HS-27A (cell line): ENCODE results near the gene KIZ.

ENCODE experiments used
- DNase-seq: peaks from one replicate; pipeline ENCODE4 v3.0.0-alpha.2; 2012; ENCODE audit warnings: low read depth, missing footprints

KIZ gene

DNA sequence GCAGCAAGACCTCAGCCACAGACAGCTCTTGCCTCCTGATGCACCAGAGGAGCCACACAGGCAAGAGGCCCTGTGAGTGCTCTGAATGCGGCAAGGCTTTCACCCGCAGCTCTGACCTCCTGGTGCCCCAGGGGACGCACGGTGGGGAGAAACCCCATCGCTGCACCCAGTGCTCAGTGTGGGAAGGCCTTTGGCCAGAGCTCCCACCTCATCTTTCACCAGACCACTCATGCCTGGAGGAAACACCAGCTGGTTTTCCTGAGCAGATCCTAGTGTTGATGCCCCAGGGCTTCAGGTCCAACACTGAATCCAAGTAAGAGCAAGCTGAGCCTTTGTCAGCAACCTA is 140.3 kb downstream of the KIZ start:
- DNase-seq = no peak

DNA sequence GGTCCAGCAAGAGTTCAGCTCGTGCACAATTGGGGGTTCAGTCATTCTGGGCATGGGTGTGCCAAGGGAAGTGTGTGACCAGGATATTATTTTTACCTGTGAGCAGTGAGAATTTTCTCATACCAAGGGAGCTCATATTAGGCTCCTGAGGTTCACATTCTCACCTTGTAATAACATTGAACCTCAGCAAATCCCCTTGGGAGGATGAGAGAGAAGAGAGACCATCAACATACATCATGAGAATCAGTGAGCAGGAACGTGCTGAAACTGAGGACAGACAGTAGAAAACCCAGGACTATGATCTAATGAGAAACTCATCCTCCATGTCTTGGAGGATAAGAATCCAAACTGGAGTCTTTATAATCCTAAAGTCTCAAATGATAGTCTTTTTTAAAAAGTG is 143.9 kb downstream of the KIZ start:
- DNase-seq = no peak

DNA sequence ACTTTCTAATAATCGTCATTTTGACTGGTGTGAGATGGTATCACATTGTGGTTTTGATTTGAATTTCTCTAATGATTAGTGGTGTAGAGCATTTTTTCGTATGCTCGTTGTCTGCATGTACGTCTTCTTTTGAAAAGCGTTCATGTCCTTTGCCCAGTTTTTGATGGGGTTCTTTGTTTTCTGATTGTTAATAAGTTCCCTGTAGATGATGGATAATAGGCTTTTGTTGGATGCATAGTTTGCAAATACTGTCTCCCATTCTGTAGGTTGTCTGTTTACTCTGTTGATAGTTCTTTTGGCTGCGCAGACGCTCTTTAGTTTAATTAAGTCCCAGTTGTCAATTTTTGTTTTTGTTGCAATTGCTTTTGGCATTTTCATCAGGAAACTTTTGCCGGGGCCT is 144.9 kb downstream of the KIZ start:
- no peak for DNase-seq

DNA sequence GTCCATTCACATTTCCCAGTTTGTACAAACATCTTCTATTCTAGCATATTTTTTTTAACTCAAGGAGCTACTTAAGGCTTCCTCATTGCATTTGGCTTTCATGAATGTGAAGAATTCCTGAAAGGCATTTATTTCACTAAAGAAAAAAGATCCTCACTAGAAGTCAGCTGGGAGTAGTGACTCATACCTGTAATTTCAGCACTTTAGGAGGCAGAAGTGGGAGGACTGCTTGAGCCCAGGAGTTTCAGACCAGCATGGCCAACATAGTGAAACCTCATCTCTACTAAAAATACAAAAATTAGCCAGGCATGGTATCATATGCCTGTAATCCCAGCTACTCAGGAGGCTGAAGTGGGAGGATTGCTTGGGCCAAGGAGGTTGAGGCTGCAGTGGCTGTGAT is 146.4 kb downstream of the KIZ start:
- no peak for DNase-seq

DNA sequence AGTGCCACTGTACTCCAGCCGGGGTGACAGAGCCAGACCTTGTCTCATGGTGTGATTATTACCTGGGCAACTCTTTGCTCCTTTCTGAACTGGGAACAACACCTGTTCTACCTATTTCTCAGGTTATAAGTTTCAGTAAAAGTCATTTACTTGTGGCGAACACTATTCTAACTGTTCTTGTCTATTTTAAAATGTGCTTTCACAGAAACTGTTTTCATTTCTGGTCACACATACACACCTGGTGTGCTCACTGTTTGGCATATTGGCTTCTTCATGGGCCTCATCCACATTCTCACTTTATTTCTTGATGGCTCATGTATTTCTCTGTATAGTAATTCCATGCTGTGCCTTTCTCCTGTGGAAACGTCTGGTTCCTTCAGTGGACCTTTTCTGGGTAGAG is 146.8 kb downstream of the KIZ start:
- no peak for DNase-seq

DNA sequence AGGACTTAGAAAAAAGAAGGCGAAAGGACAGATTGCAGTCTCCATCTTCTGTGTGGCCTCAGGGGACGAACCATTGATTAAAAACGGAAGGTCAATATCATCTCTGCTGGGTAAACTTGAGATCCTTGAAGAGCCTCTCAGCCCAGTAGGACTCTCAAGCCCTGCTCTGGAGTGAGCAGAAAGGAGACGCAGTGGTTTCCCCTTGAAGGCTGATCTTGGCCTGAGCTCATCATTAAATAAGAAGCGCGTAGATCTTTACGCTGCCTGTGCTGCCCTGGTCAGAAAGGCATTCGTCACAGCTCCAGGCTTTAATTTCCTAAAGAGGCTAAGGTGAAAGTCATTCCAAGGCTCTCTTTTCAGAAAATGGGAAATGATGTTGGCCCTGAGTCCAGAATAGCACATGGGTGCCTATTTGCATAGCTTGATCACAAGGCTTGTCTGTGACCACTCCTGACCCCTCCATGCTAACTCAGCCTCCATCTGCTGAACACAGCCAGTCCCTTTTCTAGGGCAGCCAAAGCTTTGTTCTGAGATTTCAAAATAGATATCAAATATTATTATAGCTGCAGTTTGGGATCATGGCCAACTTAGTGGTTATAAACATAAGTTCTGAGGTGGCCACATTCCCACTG is 148.0 kb downstream of the KIZ start:
- no peak for DNase-seq

DNA sequence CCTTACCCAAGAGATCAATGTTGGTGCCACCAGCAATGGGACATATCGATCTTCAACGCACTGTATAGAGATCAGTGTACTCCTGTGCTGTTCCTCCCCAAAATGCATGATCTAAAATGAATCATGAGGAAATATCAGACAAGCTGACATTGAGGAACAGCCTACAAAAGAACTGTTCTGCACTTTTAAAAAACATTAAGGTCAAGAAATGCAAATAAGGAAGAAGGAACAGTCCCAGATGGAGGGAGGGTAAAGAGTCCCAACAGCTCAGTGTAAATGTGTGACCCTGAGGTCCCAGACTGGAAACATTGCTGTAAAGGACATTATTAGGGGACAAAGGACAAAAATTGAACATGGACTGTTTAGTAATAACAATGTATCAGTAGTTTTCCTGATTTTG is 152.9 kb downstream of the KIZ start:
- no peak for DNase-seq

DNA sequence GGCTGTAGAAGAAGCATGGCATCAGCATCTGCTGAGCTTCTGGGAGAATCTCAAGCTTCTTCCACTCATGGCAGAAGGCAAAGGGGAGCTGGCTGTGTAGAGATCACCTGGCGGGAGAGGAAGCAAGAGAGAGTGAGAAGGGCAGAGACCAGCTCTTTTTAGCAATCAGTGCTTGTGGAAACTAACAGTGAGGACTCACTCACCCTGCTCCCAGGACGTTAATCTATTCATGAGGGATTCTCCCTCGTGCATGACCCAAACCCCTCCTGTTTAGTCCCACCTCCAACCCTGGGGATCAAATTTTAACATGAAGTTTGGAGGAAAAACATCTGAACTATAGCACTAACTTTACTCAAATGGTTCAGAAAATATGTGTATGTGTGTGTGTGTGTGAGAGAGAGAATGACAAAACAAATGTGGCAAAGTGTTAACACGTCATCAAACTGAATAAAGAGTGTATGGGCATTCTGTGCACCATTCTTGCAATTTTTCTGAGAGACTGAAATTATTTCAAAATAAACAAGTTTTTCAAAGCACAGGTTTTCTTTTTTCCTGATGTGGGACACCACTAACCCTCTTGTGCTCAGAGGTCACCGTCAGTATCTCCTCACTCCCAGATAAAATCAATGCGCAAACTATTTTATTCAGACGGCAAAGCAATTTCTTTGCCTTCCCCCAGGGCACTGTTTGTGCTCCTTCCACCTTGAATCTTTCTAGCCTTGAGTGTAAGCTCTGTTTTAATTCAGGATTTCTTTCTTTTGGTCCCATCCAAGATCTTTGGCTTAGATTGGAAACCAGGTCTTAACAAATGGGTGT is 154.0 kb downstream of the KIZ start:
- no peak for DNase-seq

DNA sequence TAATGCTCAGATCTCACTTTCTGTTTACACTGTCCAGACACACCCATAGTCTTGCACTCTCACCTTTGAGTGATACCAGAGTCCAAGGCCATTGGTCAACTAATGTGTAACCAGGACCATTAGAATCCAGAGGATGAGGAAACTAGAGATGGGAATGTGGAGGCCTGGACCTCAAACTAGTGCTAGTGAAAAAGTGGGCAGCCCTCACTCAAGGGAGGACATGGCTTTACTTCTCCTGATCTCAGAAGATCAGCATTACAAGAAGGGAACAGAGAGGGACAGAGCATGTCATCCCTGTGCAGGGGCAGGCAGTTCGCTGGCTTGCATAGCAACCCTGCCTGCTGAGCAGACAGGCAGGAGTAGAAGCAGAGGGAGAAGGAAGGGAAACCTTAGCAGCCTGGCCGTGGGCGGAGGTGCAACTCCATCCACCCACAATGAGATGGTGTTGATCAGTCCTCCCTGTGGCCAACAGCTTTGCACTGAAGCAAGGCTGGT is 154.7 kb downstream of the KIZ start:
- DNase-seq = no peak

DNA sequence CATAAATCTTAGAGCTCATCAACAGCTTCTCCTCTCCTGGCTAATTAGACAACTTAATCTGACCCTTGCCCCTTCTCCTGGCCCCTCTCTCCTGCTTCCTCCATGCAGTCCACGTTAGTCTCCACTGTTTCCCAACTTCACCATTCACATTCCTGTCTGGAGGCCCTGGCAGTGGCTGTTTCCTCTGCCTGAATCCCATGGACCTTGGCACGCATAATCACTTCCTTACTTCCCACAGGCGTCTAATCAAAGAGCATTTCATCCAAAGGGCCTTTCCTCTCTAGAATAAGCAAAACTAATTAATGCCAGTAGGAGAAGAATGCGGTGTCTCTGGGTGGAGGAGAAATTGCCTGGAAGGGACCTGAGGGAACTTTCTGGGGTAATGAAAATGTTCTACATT is 160.9 kb downstream of the KIZ start:
- DNase-seq = no peak

DNA sequence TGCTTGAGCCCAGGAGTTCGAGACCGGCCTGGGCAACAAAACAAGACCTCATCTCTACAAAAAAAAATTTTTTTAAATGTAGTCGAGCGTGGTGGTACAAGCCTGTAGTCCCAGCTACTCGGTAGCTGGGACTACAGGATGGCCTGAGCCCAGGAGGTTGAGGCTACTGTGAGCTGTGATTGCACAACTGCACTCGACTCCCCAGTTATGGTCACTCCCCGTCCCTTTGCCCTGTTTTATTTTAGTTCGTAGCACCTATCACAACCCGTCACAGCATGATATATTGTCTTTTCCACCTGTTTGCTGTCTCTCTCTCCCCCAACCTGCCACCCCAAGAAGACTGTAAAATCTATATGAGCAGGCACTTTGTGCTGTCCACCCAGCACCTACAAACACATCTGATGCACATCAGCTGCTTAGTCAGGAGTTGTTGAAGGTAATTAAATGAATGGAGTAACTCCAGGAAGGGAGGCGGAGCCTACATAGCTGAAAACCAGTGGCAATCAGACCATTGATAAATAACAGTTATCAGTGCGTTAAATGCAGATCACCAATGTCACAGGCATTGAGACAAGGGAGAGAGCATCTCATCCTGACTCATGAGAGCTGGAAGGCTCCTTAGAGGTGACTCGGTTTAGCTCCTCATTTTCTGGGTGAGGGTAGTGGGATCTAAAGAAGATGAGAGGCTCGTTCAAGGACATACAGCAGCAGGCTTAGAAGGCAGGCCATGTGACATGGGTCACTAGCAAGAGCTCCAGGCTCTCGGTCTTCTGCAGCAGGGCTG is 162.9 kb downstream of the KIZ start:
- DNase-seq = no peak

DNA sequence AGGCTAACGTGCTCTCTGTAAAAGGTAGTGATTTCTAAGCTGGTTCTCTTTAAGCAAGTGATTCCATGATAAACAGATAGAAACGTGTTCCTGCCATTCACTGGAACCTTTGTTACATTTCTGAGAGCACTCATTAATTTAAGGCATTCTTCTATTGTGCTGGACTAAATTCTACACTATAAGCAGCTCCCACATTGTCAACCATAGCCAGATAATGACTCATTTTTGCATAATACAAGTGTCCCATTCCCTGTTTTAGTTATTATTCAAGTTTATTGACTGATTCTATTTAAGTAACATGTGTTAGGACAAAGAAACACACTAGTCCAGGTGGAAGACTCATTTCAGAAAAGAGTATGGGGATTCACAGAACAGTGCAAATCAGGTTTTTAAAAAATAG is 163.8 kb downstream of the KIZ start:
- no peak for DNase-seq

DNA sequence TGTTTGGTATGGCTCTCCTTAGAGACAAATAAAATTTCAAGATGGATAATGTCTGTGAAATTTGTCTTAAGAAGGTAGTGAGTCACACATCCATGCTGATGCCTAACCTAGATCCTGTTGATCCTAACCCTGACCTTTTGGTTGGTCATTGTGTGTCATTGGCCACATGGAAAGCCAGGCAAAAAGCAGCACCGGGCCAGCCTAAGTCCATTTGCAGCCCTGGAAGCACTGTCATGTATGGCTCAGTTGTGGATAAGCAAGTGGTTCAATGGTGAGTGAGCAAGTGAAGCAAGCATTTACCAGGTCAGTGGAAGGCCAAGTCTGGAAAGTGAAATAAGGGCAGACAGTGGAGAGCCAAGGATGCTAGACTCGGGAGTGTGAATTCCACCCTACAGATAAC is 165.1 kb downstream of the KIZ start:
- no peak for DNase-seq

DNA sequence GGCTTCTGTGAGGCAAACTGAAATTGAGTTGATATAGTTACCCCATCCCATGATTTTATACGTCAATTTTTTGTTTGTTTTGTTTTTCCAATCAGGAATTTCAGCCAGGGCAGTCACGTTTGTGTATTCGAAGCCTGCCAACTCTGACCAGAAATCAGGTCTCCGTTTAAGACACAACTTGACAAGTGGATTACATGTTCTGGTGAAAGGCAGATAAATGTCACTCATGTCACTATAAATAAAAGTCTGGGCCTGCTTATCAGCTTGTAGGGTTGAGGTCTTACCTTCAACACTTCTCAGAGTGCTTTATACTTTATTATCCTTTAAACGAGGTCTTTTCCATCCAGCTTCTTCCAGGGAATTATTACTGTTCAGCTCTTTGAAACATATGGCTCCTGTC is 168.9 kb downstream of the KIZ start:
- DNase-seq = no peak
